ELR (cell line): Measurements from ENCODE around the gene AMZ1.

Source experiments
- DNase-seq: peaks from one replicate; pipeline ENCODE4 v3.0.0-alpha.2; 2015; ENCODE audit warnings: low read depth

AMZ1 gene

GRCh38 chr7:2651847-2652735 lies 35.9 kb upstream of the AMZ1 start:
- DNase-seq = no peak

- no peak for DNase-seq
Measured at GRCh38 chr7:2652736-2653060, 35.3 kb upstream of the AMZ1 start.

DNA sequence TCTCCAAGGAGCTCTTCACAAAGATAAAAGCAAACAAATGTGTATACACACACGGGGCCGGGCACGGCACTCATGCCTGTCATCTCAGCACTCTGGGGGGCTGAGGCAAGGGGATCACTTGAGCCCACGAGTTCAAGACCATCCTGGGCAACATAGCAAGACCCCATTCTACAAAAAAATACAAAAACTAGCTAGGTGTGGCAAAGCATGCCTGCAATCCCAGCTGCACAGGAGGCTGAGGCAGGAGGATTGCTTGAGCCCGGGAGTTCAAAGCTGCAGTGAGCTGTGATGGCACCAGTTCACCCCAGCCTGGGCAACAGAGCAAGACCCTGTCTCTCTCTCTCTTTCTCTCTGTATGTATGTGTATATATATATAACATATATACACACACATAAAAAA lies 33.9 kb upstream of the AMZ1 start:
- DNase-seq = no peak

- DNase-seq = no peak
Measured at GRCh38 chr7:2655870-2656614, 32.0 kb upstream of the AMZ1 start.

DNA sequence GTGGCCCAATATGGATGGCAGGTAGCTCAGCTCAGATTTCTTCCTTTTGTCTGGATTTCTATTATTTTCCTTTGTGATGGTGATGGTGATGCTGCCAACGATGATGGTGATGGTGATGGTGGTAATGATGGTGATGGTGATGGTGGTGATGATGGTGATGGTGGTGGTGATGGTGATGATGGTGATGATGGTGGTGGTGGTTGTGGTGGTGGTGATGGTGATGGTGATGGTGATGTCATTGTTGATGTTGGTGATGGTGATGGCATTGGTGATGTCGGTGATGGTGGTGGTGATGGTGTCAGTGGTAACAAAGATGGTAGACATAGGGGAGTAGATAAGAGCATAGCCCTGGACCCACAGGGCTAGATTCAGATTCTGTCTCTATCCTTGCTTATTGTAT lies 30.8 kb upstream of the AMZ1 start:
- no peak for DNase-seq

DNA sequence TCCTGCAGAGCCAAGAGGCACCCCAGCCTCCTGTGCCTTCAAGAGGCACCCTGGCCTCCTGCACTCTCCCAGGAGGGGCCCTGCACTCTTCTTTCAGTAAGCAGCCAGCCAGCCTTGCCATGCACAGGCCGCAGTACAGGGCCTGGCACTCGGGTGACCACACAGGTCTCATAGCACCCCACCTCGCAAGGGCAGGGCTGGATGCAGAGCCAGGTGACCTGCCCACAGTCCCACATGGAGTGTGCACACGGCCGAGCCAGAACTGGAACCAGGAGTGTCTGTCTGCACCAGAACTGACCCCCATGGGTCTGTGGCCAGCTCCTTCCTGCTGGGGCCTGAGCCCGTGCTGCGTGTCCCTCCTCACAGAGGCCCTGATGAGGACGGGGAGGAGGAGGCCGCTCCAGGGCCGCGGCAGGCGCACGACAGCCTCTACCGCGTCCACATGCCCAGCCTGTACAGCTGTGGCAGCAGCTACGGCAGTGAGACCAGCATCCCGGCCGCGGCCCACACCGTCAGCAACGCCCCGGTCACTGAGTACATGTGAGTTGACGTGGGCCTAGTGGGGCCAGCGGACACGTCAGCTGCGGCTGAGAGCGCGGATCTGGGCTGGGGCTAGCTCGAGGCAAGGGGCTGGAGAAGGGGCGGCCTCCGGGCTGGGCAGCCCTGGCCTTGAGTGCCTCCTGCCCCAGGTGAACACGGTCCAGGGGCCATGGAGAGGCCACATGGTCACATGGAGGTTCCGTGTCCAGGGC lies 29.9 kb upstream of the AMZ1 start:
- DNase-seq = no peak

DNA sequence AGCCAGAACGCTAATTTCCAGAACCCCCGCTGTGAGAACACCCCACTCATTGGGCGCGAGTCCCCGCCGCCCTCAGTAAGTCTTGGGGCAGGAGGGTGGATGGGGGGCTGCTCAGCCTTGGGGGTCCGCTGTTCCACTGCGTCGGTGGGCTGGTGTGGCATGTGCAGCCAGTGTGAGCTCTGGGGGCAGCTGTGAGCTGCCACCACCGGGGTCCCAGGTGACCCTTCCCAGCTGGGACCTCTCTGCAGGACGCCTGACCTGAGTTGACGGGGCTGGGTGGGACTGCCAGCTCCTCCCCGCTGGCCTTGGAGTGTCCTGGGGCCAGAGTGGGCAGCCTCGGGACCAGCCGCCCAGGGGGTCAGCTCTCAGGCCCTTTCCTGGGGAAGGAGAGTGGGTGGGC lies 29.1 kb upstream of the AMZ1 start:
- DNase-seq = no peak

DNA sequence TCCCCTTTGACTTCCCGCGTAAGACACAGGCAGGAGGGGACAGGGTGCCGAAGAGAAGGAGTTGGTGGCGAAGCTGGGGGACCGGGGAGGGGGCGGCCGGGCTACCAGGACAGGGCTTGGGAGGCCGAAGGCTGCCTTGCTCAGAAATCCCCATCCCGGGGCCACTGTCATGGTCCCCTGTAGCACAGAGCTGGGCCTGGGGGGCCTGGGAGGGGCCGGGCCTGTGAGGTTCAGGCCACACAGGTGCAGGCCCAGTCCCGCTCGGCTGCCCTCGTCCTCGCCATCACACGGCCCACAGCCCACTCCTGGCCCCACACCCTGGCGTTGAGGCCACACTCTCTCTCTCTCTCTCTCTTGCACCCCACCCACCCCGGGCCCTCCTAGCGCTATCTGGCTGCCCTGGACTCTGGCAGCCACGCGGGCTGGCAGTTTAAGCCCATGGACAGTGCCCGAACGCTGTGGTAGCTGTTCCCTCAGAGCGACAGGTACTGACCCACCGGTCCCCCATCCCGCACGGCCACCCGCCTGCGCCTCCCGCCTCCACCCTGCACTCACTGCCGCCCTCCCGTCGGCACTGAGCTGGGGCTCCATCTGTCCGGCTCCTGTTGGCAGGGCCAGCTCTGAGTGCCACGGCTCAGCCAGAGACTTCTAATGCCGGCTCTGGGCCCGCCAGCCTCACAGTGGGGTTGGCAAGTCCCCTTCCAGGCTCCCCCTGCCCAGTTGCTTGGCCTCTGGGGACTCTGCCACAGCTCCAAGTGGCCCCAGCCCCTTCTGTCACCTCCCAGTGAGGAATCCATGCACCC lies 28.2 kb upstream of the AMZ1 start:
- no peak for DNase-seq

DNA sequence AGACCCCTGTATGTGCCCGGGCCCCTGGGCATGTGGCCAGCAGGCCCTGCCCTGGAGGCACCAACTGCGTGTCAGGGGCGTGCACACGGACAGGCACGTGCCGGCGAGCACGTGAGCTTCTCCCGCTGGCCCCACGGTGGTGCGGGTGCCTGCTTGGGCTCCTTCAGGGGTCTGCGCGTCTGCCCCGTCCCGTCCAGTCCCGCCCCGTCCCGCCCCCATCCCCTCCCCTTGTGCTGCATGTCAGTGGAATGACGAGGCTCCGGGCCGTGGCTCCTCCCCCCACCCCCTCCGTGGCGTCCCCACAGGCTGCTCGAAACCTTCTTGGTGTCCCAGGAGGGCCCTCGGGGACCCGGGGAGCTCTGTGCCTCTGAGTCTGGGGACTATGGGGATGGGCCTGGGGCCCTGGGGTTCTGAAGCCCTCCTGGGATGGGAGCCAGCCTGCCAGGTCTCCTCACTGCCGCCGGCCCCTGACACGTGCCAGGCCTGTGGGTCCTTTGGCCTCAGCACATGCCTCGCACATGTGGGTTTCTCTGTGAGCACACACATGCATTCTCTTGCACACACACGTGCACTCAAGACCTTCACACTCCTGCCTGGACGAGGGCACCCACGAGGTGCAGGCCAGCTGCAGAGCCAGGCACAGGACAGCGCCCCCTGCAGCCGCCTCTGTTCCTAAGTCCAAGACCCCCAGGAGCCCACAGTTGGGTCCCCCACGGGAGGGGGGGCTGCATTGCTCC lies 27.5 kb upstream of the AMZ1 start:
- no peak for DNase-seq

DNA sequence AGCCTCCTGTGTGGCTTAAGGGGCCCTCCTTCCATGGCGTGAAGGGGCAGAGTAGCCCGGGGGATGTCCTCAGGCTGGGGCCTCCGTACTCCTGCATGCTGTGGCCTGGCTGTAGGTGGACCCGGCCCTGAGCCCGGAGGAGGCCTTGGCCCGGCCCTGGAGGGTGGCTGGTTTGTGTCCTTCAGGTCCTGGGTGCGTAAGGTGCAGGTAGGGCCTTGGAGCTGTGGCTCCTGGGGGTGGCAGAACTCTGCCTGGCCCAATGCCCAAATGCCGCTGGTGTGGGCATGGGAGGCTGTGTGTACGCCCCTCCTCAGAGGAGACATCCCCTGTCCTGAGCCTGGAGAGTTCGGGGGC lies 26.9 kb upstream of the AMZ1 start:
- DNase-seq = no peak

- DNase-seq = no peak
Measured at GRCh38 chr7:2661602-2662272, 26.3 kb upstream of the AMZ1 start.

- DNase-seq = no peak
Measured at GRCh38 chr7:2662273-2663120, 25.5 kb upstream of the AMZ1 start.

DNA sequence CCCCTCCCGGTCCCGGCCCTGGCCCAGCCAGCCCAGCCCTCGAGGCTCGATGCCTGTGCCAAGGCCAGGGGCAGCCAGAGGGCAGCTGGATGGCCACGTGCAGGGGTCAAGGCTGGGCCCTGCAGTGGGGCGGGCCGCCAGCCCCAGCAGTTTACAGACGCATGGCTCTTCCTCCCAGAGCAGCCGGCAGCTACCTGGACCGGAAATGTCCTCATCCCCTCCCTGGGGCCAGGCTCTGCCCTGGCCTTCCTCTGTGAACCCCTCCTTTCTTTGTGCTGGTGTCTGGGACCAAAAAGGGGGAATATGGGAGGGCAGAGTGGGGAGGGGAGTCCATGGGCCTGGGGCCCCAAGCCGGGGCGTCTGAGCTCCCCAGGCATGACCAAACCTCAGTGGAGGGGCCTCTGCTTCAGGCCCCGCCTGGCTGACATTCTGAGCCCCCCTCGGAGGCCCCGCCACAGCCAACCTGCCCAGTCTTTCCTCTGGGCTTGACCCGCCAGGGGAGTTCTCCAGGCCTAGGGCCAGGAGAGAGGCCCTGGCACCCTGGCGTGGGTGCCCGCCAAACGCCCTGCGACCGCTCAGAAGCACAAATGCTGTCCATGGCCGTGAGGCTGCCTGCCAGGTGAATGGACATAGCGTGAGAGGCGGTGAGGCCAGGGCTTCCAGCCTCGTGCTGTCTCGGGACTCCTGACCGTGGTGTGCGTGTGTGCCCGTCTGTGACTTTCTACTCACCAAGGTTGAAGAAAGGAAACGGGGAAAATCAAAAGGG lies 24.7 kb upstream of the AMZ1 start:
- no peak for DNase-seq

DNA sequence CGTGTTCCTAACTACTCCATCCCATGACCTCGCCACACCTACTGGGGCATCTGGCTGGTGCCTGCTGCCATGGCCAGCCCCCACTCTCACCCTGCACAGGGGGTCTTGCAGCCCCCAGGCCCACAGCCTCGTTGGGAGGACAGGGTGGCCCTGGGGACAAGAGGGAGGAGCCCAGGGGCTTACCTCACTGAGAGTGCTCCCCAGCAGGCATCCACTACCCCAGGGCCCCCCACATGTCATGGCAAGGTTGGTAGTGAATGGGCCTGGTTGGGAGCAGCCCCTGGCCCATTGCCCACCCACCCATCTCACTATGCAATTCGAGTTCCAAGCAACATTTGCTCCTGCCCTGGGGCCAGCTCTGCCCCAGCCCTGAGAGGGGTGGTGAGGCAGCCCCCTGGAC lies 24.0 kb upstream of the AMZ1 start:
- no peak for DNase-seq

DNA sequence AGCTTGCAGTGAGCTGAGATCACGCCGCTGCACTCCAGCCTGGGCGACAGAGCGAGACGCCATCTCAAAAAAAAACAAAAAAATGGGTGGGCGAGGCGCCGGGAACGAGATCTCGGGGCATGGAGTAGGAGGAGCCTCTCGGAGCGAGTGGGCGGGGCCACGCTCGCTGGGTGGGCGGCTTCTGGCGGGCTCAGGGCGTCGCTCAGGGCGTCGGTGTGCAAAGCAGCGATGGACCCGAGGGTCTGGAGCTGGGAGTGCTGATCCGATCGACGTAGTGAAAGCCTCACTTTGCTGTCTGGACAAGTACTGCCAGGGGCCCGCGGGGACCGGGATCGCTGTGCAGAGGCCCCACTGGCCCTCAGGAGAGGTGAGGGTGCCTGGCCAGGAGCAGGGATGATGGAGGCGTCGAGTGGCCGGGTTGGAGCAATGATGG lies 22.6 kb upstream of the AMZ1 start:
- no peak for DNase-seq

- no peak for DNase-seq
Measured at GRCh38 chr7:2666155-2666554, 21.8 kb upstream of the AMZ1 start.

- no peak for DNase-seq
Measured at GRCh38 chr7:2666588-2667250, 21.3 kb upstream of the AMZ1 start.

DNA sequence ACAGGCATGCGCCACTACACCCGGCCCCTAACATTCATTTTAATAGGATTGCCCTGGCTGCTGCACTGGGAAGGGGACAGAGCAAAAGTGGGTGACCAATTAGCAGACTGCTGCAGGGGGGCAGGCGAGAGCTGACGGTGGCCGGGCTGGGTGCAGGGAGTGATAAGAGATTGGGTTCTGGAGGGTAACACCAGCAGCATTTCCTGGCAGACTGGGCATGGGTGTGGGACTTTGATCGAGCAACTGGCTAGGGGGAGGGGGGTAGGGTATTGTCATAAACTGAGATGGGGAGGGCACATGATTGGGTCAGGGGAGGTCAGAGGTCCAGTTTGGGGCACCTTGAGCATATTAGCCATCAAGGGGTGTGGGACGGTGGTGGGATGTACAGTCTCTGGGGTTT lies 20.2 kb upstream of the AMZ1 start:
- no peak for DNase-seq

DNA sequence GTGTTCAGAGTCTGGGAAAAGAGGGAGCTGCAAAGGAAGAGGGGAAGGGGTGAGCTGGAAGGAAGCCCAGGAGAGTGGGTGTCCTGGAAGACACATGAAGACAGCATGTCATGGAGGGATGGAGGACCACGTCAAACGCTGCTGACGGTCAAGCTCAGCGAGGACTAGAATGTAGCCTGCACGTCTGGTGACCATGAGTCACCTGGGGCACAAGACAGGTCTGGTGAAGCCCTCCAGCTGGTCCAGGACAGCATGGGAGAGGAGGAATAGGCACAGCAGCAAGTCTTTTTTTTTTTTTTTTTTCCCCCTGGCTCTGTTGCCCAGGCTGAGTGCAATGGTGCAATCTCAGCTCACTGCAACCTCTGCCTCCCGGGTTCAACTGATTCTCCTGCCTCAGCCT lies 19.6 kb upstream of the AMZ1 start:
- peak; percentile 24 for DNase-seq
